DND-41 (cell line): ENCODE measurements around the gene SEMA6B.

Source experiments
- EZH2 ChIP-seq: IDR thresholded peaks from 3 replicates; pipeline ENCODE4 v1.6.1; 2012; ENCODE audit warnings: borderline replicate concordance, low read depth, mild to moderate bottlenecking, moderate library complexity, low read length, inconsistent platforms; ENCODE audit not compliant: severe bottlenecking
- TF ChIP-seq, protein P1 (sequence below): IDR thresholded peaks from 2 replicates; pipeline ENCODE4 v1.5.1; 2012; ENCODE audit warnings: borderline replicate concordance, low read length, moderate library complexity, mild to moderate bottlenecking; ENCODE audit not compliant: poor library complexity, severe bottlenecking; ENCODE audit errors: extremely low read depth

- TF ChIP-seq, protein P1, sequence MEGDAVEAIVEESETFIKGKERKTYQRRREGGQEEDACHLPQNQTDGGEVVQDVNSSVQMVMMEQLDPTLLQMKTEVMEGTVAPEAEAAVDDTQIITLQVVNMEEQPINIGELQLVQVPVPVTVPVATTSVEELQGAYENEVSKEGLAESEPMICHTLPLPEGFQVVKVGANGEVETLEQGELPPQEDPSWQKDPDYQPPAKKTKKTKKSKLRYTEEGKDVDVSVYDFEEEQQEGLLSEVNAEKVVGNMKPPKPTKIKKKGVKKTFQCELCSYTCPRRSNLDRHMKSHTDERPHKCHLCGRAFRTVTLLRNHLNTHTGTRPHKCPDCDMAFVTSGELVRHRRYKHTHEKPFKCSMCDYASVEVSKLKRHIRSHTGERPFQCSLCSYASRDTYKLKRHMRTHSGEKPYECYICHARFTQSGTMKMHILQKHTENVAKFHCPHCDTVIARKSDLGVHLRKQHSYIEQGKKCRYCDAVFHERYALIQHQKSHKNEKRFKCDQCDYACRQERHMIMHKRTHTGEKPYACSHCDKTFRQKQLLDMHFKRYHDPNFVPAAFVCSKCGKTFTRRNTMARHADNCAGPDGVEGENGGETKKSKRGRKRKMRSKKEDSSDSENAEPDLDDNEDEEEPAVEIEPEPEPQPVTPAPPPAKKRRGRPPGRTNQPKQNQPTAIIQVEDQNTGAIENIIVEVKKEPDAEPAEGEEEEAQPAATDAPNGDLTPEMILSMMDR, result no peak
- no peak for TF ChIP-seq EZH2
Measured at GRCh38 chr19:4536798-4537197, 22.7 kb downstream of the SEMA6B start.
